Fibroblast of lung (primary cell): Measurements from ENCODE around the gene KIF20B.
"Not testable (repeated sequence)": the region's sequence is repeated elsewhere in the genome, so short reads cannot be mapped to it uniquely, and the experiment has no call there.

Experiments
- CTCF ChIP-seq, 2 donors: IDR thresholded peaks in 1 of 2; conservative IDR thresholded peaks in 1 of 2; 1 replicate in 1 of 2; 2 replicates in 1 of 2; pipeline ENCODE4 v1.5.1; 2011 to 2012; ENCODE audit warnings: low read length in 2 of 2, control low read depth in 1 of 2, inconsistent platforms in 1 of 2, low read depth in 1 of 2, mild to moderate bottlenecking in 1 of 2
- EZH2 ChIP-seq: IDR thresholded peaks from 2 replicates; pipeline ENCODE4 v1.5.1; 2012; ENCODE audit warnings: low read length, control low read depth, mild to moderate bottlenecking; ENCODE audit errors: missing control alignments

- TF ChIP-seq CTCF (conservative IDR thresholded peaks at IDR 0.05 in 1 of 2, IDR thresholded peaks at IDR 0.05 in 1 of 2; ENCODE audit: low read depth in 1 of 2, low read length in 2 of 2); EZH2: not testable (repeated sequence)
Observed at GRCh38 chr10:89763671-89764070, 62.3 kb downstream of the KIF20B start.
